HuH-7.5 (cell line): Measurements from ENCODE around the gene SLC2A11.
A peak's percentile ranks its signal among the peaks of the same experiment; 100 is the strongest.
"Not testable (repeated sequence)": the region's sequence is repeated elsewhere in the genome, so short reads cannot be mapped to it uniquely, and the experiment has no call there.

ENCODE experiments used
- DNase-seq: peaks from one replicate; pipeline ENCODE4 v3.0.0; 2011; ENCODE audit warnings: low spot score

Gene SLC2A11

GRCh38 chr22:23908587-23909205 is 51.0 kb downstream of the SLC2A11 start:
- DNase-seq = no peak

GRCh38 chr22:23909296-23909898 is 51.7 kb downstream of the SLC2A11 start:
- no peak for DNase-seq

GRCh38 chr22:23910496-23911190 is 53.0 kb downstream of the SLC2A11 start:
- DNase-seq = no peak

GRCh38 chr22:23911318-23911980 is 53.8 kb downstream of the SLC2A11 start:
- no peak for DNase-seq

- no peak for DNase-seq
Observed at GRCh38 chr22:23912293-23912903, 54.7 kb downstream of the SLC2A11 start.

GRCh38 chr22:23913306-23913660 is 55.6 kb downstream of the SLC2A11 start:
- no peak for DNase-seq

GRCh38 chr22:23913661-23914353 is 56.1 kb downstream of the SLC2A11 start:
- peak; percentile 77 for DNase-seq

- DNase-seq = no peak
Observed at GRCh38 chr22:23915290-23915689, 57.6 kb downstream of the SLC2A11 start.

- DNase-seq = not testable (repeated sequence)
Observed at GRCh38 chr22:23920267-23920611, 62.6 kb downstream of the SLC2A11 start.

- DNase-seq = not testable (repeated sequence)
Observed at GRCh38 chr22:23921586-23922201, 64.0 kb downstream of the SLC2A11 start.

- no peak for DNase-seq
Observed at GRCh38 chr22:23922921-23923320, 65.2 kb downstream of the SLC2A11 start.

- no peak for DNase-seq
Observed at GRCh38 chr22:23925020-23925606, 67.4 kb downstream of the SLC2A11 start.

GRCh38 chr22:23926561-23926960 is 68.9 kb downstream of the SLC2A11 start:
- no peak for DNase-seq
